Liver (tissue), 3 donors: ENCODE data around the gene MECR.

ENCODE experiments used
- GABPA ChIP-seq, 2 donors: IDR thresholded peaks in 1 of 2; conservative IDR thresholded peaks in 1 of 2; 2 replicates each; pipeline ENCODE4 v1.6.1; 2016; ENCODE audit warnings: antibody characterized with exemption in 2 of 2, mild to moderate bottlenecking in 1 of 2, moderate library complexity in 1 of 2
- RAD21 ChIP-seq, 2 donors: IDR thresholded peaks; 2 replicates each; pipeline ENCODE4 v1.6.1; 2016; ENCODE audit warnings: antibody characterized with exemption in 2 of 2, mild to moderate bottlenecking in 2 of 2
- TAF1 ChIP-seq: conservative IDR thresholded peaks from 2 replicates; pipeline ENCODE4 v1.6.1; 2016; ENCODE audit warnings: antibody characterized with exemption, mild to moderate bottlenecking
- TF ChIP-seq, protein P1 (sequence below): IDR thresholded peaks from 2 replicates; pipeline ENCODE4 v1.6.1; 2016; ENCODE audit warnings: antibody characterized with exemption
- TF ChIP-seq, protein P2 (sequence below): fragments of 150-350 bp; IDR thresholded peaks from 2 replicates; pipeline ENCODE4 v1.5.1; 2017; ENCODE audit warnings: improper control_type of control experiment, low read depth, low read length; ENCODE audit not compliant: missing input control
- donor health status: healthy.
- donor health status: healthy.

DNA sequence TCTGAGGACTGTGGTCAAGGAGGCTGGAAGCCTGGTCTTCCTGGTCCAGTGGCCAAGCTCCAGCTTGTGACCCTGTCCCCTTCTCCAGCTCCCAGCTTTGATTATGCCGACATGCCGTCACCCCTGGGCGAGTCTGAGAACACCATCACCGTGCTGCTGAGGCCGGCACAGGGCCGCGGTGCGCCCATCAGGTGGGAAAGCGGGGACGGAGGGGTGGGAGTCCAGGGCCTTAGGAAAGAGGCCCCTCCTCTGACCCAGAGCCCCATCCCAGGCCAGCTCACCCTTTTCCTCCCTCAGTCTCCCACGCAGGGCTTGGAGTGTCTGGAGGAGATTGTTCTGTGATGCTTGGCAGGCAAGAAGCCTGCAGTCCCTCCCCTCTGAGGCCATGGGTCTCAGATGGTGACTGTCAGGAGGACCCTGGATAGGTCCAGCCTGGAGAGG is 49.2 kb upstream of the MECR start:
- TF ChIP-seq TAF1 (no peak), RAD21 (IDR thresholded peaks at IDR 0.05) (no peak), GABPA (IDR thresholded peaks at IDR 0.05 in 1 of 2, conservative IDR thresholded peaks at IDR 0.05 in 1 of 2) (no peak)
- TF ChIP-seq, protein P1, sequence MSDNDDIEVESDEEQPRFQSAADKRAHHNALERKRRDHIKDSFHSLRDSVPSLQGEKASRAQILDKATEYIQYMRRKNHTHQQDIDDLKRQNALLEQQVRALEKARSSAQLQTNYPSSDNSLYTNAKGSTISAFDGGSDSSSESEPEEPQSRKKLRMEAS = no peak
- TF ChIP-seq, protein P2, sequence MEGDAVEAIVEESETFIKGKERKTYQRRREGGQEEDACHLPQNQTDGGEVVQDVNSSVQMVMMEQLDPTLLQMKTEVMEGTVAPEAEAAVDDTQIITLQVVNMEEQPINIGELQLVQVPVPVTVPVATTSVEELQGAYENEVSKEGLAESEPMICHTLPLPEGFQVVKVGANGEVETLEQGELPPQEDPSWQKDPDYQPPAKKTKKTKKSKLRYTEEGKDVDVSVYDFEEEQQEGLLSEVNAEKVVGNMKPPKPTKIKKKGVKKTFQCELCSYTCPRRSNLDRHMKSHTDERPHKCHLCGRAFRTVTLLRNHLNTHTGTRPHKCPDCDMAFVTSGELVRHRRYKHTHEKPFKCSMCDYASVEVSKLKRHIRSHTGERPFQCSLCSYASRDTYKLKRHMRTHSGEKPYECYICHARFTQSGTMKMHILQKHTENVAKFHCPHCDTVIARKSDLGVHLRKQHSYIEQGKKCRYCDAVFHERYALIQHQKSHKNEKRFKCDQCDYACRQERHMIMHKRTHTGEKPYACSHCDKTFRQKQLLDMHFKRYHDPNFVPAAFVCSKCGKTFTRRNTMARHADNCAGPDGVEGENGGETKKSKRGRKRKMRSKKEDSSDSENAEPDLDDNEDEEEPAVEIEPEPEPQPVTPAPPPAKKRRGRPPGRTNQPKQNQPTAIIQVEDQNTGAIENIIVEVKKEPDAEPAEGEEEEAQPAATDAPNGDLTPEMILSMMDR = no peak
